HUES64 (cell line): ENCODE measurements around the gene PXYLP1.

Experiments used
- H3K27ac ChIP-seq: 2 replicates; pipeline ENCODE4 v1.7.0; 2013; ENCODE audit warnings: low read depth, low read length, inconsistent platforms
- H3K27me3 ChIP-seq: 2 replicates; pipeline ENCODE4 v1.6.1; 2013; ENCODE audit warnings: mild to moderate bottlenecking, low read length; ENCODE audit not compliant: insufficient read depth
- H3K36me3 ChIP-seq: 2 replicates; pipeline ENCODE4 v1.6.1; 2013; ENCODE audit warnings: mild to moderate bottlenecking, low read length; ENCODE audit not compliant: insufficient read depth
- H3K4me1 ChIP-seq: 2 replicates; pipeline ENCODE4 v1.6.1; 2013; ENCODE audit warnings: mild to moderate bottlenecking, low read length, moderate library complexity; ENCODE audit not compliant: insufficient read depth
- H3K4me3 ChIP-seq: 2 replicates; pipeline ENCODE4 v1.5.1; 2013; ENCODE audit warnings: mild to moderate bottlenecking, low read length, moderate library complexity
- H3K9ac ChIP-seq: 2 replicates; pipeline ENCODE4 v1.6.1; 2013; ENCODE audit warnings: mild to moderate bottlenecking, low read depth, low read length
- H3K9me3 ChIP-seq: 2 replicates; pipeline ENCODE4 v1.6.1; 2013; ENCODE audit warnings: low read depth, low read length; ENCODE audit not compliant: insufficient read depth
- WGBS: fragments of 150-250, 120-280 bp; methylation state at CpG from one replicate; pipeline ENCODE4 v1.1.7; 2013; ENCODE audit warnings: missing lambda C conversion rate; 5-methylcytosine and 5-hydroxymethylcytosine counted together

PXYLP1 gene

DNA sequence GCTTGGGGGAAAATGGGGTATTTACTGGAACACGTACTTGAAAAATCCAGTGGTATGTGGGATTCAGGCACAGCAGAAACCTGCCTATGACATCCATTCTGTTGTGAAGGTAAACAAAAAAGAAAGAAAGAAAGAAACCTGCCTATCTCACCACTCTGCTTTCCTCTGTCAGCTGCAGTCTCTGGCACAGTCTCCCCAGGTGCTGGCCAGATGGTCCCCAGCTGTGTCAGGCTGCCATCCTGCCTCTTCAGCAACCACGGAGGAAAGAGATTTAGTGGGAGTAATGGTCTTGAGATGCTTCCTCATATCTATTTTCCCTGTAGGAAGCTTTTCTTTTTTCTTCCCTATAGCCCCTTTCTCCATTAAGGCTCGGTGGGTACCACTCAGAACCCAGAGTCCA is 2.5 kb upstream of the PXYLP1 start:
- H3K36me3 ChIP-seq: no peaks in the 10 kb centered on the region
- 83% methylated on average over 2 of the region's 3 CpGs for WGBS
- H3K27me3 ChIP-seq: peaks cover 29% of the 10 kb centered on the region
- H3K4me3 ChIP-seq: no peak overlapping the region
- peaks cover 31% of the 10 kb centered on the region for H3K4me1 ChIP-seq
- H3K27ac ChIP-seq: no peak overlapping the region
- no peak overlapping the region for H3K9ac ChIP-seq
- H3K9me3 ChIP-seq: no peaks in the 10 kb centered on the region

DNA sequence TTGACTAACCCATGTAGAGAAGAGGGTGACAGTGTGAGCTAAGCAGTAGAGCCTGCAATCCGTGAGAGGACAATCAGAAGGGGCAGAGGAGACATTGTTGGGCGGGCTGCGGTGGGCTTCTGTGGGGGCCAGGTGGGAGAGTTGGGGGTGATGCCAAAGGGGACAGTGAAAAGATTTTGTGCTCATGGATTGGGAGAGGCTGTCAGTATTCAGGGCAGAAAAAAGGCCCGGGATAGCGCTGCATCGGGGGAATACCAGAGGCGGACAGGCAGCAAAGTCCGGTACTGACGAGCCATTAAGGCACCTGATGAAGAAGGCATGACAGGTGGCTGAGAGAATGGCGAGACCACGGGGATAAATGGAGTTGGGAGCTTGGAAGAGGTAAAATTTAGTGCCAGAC is 1.3 kb upstream of the PXYLP1 start:
- Histone ChIP-seq H3K9ac (no peak overlapping the region), H3K36me3 (no peaks in the 10 kb centered on the region), H3K27me3 (peaks cover 29% of the 10 kb centered on the region), H3K27ac (no peak overlapping the region), H3K9me3 (no peaks in the 10 kb centered on the region), H3K4me1 (peaks cover 31% of the 10 kb centered on the region), H3K4me3 (no peak overlapping the region)
- 90% methylated on average over 11 of the region's 11 CpGs for WGBS

DNA sequence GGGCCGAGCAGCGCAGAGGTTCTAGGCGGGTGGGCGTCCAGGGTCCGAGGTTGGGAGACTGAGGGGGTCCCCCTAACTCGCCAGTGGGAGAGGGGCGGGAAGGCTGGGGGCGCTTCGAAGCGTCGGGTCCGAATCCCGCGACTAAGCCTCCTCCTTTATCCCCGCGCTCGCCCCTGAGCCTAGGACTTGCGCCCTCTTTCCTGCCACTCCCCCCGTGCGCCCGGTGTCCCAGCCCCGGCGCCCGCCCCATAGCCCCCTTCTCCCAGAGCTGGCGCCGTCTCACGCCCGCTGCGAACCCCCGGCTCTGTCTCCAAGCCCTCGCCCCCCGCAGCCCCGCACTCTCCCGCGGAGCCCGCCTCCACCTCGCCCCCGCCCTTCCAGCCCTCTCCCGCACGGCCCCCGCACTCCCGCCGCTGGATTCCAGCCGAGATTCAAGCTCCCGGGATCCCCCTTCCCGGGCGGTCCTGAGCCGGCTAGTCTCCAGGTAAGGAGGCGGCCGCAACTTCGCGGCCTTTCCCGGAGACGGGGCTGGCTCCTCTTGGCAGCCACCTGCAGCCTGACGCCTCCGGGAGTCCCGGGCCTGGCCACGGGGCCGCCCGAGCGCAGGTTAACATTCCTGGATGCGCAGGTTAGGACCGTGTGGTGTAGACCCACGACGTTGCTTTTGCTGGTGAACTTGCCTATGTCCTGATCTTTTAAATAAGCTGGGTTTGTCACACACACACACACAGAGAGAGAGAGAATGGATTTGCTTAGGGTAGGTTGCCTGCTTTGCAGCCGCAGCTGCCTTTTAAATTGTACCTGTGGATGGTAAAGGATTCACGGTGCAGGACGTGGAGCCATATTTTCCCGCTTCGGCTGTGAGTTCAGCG is 563 bp downstream of the PXYLP1 start:
- Histone ChIP-seq H3K4me3 (peak overlapping the region; percentile 82), H3K36me3 (no peaks in the 10 kb centered on the region), H3K9me3 (no peaks in the 10 kb centered on the region), H3K4me1 (peaks cover 31% of the 10 kb centered on the region), H3K27me3 (peaks cover 29% of the 10 kb centered on the region), H3K9ac (peak overlapping the region; percentile 78), H3K27ac (no peak overlapping the region; the same call in 1 of the 2 replicates)
- WGBS: 1% methylated on average over 71 of the region's 71 CpGs

DNA sequence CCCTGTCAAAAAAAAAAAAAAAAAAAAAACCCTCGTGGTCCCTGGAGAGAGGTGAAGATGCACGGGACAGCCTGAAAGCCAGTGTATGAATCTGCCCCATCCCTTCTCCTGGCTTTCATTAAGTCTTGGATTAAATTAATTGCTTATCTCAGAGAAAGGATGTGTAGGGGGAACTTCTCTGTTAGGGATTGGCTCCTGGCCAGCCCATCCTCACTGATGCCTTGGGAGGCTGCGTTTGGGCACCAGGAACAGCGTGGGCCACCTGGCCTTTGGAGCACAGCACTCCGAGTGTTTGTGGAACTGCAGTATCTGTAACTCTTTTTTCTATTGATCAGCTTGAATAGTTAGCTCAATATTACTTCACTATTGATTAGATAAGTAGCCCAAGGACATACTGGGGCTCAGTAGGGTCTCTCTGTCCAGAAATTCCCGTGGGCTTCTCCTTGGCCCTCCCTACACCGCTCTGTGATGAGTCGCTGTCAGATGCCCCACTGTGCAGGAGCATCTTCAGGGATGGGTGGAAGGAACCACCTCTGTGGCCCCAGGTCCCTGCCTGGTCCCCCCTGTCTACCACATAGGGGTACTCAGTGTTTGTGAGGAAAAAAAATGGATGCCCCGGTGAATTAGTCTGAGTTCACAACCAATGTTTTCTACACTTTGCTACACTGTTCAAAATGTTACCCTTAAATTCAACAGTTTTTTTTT is 2.0 kb downstream of the PXYLP1 start:
- H3K4me3 ChIP-seq: no peak overlapping the region
- no peak overlapping the region for H3K9ac ChIP-seq
- no peaks in the 10 kb centered on the region for H3K36me3 ChIP-seq
- H3K4me1 ChIP-seq: peaks cover 23% of the 10 kb centered on the region
- WGBS: 91% methylated on average over 7 of the region's 9 CpGs
- H3K9me3 ChIP-seq: no peaks in the 10 kb centered on the region
- peaks cover 29% of the 10 kb centered on the region for H3K27me3 ChIP-seq
- no peak overlapping the region for H3K27ac ChIP-seq

DNA sequence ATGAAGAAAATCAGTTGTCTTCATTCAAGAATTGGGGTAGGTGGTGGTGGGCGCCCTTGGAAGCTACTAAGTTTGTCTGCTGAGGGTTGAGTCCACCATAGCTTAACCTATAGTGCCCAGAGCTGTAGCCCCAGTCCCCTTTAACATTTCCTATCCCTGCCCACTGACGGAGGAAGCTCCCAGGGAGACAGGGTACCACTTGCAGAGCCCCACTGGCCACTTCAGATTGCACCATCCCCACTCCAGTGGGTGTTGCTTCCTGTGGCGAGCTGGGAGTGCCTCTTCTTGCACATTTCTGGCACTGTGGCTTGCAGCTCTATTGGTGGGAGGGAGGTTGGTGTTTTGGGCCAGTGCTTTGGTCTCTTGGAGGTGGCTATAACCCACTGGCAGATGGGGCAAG is 2.7 kb downstream of the PXYLP1 start:
- H3K27me3 ChIP-seq: peaks cover 29% of the 10 kb centered on the region
- no peak overlapping the region for H3K27ac ChIP-seq
- no peak overlapping the region for H3K9ac ChIP-seq
- H3K9me3 ChIP-seq: no peaks in the 10 kb centered on the region
- no peaks in the 10 kb centered on the region for H3K36me3 ChIP-seq
- no peak overlapping the region for H3K4me3 ChIP-seq
- H3K4me1 ChIP-seq: peaks cover 28% of the 10 kb centered on the region
- WGBS: 95% methylated on average over 2 of the region's 3 CpGs

DNA sequence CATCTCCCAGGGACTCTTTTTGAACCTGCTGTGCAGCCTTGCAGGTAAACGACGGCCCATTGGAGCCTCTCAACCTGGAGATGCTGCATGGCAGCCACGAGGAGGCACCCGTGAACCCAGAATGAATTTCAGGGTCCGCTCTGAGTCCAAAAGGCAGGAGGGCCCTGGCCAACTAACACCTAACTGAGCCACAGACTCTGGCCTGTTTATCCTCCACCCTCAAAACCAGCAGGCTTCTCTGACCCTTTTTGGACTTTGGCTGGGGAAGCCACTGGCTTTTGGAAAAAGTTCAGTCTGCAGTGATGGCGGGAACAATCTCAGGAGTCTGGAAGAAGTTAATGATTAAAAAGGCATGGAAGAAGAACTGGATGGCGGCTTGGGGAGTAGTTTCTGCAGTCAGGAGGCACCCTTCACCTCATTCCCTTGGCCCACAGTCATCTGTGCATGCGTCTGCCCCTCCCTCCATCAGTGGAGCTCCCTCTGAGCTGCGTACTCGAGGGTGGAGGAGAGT is 4.1 kb downstream of the PXYLP1 start:
- Histone ChIP-seq H3K9me3 (no peaks in the 10 kb centered on the region), H3K4me1 (peaks cover 33% of the 10 kb centered on the region), H3K4me3 (no peak overlapping the region), H3K27me3 (peaks cover 18% of the 10 kb centered on the region), H3K27ac (no peak overlapping the region), H3K36me3 (no peaks in the 10 kb centered on the region), H3K9ac (no peak overlapping the region)
- 91% methylated on average over 8 of the region's 10 CpGs for WGBS

DNA sequence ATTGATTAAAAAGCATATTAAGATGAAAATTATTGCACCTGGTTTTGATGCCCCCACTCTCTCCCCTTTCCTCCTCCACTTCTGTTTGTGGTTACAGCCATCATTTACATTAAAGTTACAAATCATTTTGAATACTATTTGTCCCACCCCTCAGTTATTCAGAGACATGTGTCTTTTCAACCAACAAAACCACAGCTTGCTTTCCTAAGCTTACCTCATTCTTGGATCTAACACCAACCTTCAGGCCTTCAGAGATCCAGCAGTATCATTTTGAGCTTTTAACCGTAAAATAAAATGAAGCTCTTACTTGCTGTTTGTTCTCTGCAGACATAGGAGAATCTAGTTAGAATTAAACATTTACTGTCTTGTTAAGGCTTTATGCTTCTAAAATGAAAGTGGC is 4.7 kb downstream of the PXYLP1 start:
- no peak overlapping the region for H3K4me3 ChIP-seq
- H3K27ac ChIP-seq: no peak overlapping the region
- peaks cover 16% of the 10 kb centered on the region for H3K27me3 ChIP-seq
- H3K36me3 ChIP-seq: no peaks in the 10 kb centered on the region
- 100% methylated on average over 1 of the region's 1 CpG for WGBS
- H3K9ac ChIP-seq: no peak overlapping the region
- no peaks in the 10 kb centered on the region for H3K9me3 ChIP-seq
- peaks cover 30% of the 10 kb centered on the region for H3K4me1 ChIP-seq

DNA sequence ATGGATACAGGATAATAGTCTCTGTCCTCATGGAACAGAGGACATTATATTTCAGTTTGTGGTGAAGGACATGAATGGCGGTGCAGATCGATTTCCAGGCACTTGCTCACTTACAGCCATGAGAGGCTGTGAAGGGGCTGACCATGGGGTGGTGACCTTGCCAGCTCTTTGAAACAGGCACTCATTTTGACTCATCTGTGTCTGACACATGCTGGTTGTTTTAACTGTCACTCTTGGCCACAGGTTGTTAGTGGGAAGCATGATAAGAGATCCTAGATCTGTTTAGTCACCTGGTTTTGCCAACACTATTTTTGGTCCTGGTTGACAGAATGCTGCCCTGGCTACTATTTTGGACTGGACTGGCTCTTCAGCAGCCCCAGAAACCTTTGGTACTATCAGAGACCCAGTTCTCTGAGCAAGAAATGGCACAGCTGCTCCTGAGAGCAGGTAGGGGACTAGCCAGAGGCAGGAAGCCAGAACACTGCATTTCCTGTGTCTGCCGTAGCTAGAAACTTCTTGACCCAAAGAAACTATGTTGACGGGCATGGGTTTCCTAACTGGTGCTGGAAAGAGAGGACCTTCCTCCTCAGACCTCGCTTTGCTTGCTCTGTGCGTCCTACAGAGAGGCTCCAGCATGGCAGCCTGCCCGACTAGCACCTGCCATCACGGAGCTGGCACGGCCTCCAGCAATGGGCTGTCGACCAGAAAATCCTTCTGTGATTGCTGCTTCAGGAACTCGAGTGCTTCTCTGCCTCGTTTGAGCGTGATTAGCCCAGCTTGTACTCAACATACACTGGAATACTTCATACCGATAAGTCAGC is 6.3 kb downstream of the PXYLP1 start:
- Histone ChIP-seq H3K27ac (no peak overlapping the region), H3K9me3 (no peaks in the 10 kb centered on the region), H3K4me1 (peaks cover 26% of the 10 kb centered on the region), H3K9ac (no peak overlapping the region), H3K4me3 (no peak overlapping the region), H3K27me3 (peaks cover 9% of the 10 kb centered on the region), H3K36me3 (no peaks in the 10 kb centered on the region)
- 89% methylated on average over 14 of the region's 14 CpGs for WGBS

DNA sequence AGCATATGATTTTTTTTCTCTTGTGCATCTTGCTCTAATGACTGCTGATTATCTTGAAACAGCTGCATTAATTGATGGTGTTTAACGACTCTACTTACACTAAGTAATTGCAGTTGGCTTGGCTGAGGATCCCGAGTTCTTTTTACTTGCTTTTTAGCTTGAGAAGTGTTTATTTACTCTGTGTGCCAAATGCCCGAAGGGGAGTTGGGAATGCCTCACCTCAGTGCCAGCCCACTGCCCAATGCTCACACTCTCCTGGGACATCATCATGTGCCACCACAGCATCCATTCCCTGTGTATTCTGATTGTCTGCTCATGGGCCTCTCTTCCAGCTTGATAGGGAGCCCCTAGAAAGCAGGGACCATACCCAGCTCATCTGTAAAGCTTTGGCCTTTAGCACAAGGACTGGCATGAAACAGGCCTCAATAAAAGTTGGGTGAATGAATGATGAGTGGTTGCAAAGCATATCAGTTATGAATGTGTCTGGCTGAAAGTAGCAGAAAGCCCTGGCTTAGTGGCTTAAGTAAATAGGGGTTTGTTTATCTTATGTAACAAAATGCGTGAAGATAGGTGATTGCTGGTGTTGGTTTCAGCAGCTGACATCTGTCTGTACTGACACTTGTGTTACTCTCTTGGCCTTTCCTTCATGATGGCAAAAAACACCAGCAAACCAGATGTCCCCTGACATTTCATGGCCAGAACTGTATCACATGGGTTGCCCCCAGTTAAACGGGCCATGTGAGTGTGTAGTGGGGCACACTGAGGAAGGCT is 8.1 kb downstream of the PXYLP1 start:
- Histone ChIP-seq H3K9ac (no peak overlapping the region), H3K4me1 (peaks cover 26% of the 10 kb centered on the region)
- 84% methylated on average over 5 of the region's 5 CpGs for WGBS

DNA sequence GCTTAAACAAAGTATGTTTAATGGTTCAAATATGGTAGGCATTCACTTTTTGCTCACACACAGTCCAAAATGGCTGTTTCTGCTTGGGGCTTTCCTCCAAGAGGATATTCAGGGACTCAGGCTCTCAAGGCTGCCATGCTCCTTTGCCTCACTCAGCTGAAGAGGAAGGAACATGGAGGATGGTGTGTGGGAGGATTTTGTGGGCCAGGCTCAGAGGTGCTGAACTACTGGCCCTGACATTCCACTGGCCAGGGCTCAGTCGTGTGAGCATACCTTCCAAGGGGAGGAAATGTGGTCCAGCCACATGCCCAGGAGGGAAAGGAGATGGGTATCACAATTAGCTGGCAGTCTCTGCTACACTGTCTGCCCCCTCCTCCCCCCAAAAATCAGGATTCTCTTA is 8.7 kb downstream of the PXYLP1 start:
- Histone ChIP-seq H3K9ac (no peak overlapping the region), H3K9me3 (no peaks in the 10 kb centered on the region), H3K4me3 (no peak overlapping the region), H3K36me3 (no peaks in the 10 kb centered on the region), H3K4me1 (peaks cover 26% of the 10 kb centered on the region), H3K27me3 (no peaks in the 10 kb centered on the region), H3K27ac (no peak overlapping the region)
- WGBS: 80% methylated on average over 1 of the region's 1 CpG

More for the DNA sequence above, 8.1 kb downstream of the PXYLP1 start:
- Histone ChIP-seq H3K36me3 (no peaks in the 10 kb centered on the region), H3K27ac (no peak overlapping the region), H3K9me3 (no peaks in the 10 kb centered on the region), H3K27me3 (no peaks in the 10 kb centered on the region), H3K4me3 (no peak overlapping the region)
